ENCODE results near the gene AGBL4.

- TF ChIP-seq ARNTL (CRISPR knock-in tag; IDR thresholded peaks at IDR 0.05; ENCODE audit: borderline replicate concordance, low read depth): no peak
- TF ChIP-seq RARB (CRISPR knock-in tag; IDR thresholded peaks at IDR 0.05): no peak
- no peak for TF ChIP-seq CSDC2 (CRISPR knock-in tag; IDR thresholded peaks at IDR 0.05)
- no peak for TF ChIP-seq ZFP30 (CRISPR knock-in tag; IDR thresholded peaks at IDR 0.05)
- no peak for TF ChIP-seq PATZ1 (CRISPR knock-in tag; IDR thresholded peaks at IDR 0.05; ENCODE audit: borderline replicate concordance)
- no peak for TF ChIP-seq CSRNP3 (CRISPR knock-in tag; IDR thresholded peaks at IDR 0.05)
- no peak for TF ChIP-seq ZNF70 (CRISPR knock-in tag; IDR thresholded peaks at IDR 0.05)
- TF ChIP-seq OSR1 (CRISPR knock-in tag; IDR thresholded peaks at IDR 0.05): no peak
- TF ChIP-seq CREB5 (CRISPR knock-in tag; IDR thresholded peaks at IDR 0.05; ENCODE audit: low read depth): no peak
These were observed 1490.8 kb downstream of the AGBL4 start for GRCh38 chr1:48532976-48533375.
